ENCODE data around the gene GMIP.
A peak's percentile ranks its signal among the peaks of the same experiment; 100 is the strongest.

GMIP gene

DNA sequence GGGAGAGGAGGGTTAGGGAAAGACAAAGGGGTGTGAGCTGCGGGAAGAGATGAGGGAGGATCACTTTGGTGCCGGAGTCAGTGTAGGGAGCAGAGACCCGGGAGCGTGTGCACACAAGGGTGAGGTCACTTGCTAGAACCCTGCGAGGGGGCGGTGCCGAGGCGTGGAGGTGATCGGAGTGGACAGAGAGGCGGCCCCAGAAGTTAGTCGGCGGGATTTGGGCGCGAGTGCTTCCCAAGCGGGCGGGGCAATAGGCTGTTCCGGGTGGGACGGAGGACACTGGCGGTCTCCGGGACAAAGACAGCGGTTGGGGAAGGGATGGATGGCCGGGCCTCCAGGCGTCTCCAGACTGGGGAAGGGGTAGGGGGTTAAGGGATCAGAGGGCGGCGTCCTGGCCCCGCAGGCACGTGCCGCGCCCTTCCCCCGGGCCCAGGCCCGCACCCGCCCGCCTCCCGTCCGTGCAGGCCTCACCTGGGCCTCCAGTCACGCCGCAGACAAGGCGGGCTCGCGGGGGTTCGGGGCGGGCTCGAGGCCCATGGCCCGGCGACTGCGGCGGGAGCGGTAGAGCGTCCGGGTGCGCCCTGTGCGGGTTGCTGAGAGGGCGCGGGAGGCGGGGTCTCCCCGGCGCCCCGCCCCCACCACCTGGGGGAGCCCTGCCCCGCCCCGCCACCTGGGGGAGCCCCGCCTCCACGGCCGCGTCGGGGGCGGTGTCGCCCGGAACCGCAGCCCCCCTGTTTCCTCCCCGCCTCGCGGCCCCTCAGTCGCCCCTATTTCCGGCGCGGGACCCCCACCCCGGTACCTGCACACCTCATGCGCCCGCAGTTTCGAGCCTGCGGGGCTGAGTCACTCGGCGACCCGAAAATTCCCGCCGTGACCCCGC lies 15.6 kb downstream of the GMIP start, which contains the start of gene LPAR2:
Gene LPAR2 (minus strand): TSS at position 600 of the 880 bp plus-strand sequence. CDS start 945 bp downstream, outside the sequence.
- TF ChIP-seq, protein P1, sequence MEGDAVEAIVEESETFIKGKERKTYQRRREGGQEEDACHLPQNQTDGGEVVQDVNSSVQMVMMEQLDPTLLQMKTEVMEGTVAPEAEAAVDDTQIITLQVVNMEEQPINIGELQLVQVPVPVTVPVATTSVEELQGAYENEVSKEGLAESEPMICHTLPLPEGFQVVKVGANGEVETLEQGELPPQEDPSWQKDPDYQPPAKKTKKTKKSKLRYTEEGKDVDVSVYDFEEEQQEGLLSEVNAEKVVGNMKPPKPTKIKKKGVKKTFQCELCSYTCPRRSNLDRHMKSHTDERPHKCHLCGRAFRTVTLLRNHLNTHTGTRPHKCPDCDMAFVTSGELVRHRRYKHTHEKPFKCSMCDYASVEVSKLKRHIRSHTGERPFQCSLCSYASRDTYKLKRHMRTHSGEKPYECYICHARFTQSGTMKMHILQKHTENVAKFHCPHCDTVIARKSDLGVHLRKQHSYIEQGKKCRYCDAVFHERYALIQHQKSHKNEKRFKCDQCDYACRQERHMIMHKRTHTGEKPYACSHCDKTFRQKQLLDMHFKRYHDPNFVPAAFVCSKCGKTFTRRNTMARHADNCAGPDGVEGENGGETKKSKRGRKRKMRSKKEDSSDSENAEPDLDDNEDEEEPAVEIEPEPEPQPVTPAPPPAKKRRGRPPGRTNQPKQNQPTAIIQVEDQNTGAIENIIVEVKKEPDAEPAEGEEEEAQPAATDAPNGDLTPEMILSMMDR (IDR thresholded peaks at IDR 0.05; ENCODE audit: low read depth, low read length), result no peak

DNA sequence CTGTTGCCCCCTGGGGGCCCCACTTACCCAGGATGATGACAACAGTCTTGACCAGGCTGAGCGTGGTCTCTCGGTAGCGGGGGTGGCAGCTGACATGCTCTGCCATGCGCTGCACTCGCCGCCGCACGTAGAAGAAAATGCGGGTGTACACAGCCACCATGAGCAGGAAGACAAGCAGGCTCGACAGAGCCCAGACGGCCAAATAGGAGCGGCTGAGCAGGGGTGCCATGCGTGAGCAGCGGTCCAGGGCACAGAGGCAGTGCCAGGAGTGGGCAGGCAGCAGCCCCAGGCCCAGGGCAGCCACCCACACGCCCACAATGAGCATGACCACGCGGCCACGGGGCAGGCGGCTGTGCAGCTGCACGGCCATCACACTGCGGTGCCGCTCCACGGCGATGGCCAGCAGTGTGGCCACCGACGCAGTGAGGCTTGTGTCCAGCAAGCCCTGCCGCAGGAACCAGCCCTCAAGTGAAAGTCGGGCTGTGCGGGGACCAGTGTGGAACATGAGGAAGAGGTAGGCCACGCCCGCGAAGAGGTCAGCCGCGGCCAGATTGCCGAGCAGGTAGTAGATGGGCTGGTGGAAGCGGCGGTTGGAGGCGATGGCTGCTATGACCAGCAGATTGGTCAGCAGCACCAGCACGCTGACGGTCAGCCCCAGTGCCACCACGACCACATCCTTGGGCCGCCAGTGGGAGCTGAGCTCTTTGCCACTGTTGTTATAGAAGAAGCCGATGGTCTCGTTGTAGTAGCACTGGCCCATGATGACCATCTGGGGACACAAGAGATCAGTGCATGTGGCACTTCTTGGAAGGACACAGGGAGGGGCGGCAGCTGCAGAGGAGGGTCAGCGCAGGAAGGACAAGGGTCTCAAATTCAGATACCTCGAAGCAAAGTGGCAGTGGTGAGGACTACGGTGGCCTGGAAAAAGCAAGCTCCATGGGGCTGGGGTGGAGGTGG lies 16.7 kb downstream of the GMIP start:
- H3K4me3 ChIP-seq (ENCODE audit: low read depth, low read length), result no peak overlapping the region
- TF ChIP-seq, protein P1 (IDR thresholded peaks at IDR 0.05; ENCODE audit: low read depth, low read length), result no peak

More for the DNA sequence above, 15.6 kb downstream of the GMIP start, which contains the start of gene LPAR2:
- H3K4me3 ChIP-seq (ENCODE audit: low read depth, low read length), result no peak within 1 kb of the TSS

DNA sequence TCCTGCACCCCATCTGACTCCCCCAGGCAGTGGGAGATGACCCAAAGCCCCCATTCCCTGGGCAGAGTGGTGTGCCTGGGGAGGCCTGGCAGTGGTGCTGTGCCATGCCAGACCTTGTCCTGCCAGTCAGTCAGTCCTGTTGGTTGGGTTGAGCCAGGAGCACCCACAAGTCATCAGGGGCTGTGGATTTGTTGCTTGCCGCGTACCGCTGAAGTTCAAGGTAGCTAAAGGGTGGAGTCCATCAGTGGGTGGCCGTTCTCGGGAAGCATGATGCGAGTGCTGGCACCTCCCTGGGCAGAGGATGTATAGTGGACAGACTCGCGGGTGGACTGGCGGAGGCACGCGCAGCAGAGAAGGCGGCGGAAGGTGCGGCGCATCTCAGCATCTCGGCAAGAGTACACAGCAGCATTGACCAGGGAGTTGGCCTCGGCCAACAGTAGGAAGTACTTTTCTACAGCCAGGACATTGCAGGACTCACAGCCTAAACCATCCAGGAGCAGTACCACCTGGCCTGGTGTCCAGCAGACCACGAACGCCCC lies 19.4 kb downstream of the GMIP start:
- TF ChIP-seq, protein P1 (IDR thresholded peaks at IDR 0.05; ENCODE audit: low read depth, low read length), result no peak
- H3K4me3 ChIP-seq (ENCODE audit: low read depth, low read length), result no peak overlapping the region

DNA sequence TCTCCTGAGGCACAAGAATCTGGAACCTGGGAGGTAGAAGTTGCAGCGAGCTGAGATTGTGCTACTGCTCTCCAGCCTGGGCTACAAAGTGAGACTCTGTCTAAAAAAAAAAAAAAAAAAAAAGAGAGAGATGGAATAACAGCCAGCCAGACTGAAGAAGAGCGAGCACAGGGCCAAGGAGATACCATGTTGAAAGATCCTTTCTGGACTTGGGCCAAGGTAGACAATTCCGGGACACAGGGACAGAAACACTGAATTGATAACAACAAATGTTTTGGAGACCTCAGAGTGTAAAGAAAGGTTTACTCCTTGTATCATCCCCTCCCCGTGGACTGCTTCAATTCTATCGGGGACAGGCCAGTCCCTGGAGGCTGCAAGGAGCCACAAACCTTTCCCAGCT lies 20.1 kb downstream of the GMIP start:
- H3K4me3 ChIP-seq (ENCODE audit: low read depth, low read length), result no peak overlapping the region
- TF ChIP-seq, protein P1 (IDR thresholded peaks at IDR 0.05; ENCODE audit: low read depth, low read length), result no peak

DNA sequence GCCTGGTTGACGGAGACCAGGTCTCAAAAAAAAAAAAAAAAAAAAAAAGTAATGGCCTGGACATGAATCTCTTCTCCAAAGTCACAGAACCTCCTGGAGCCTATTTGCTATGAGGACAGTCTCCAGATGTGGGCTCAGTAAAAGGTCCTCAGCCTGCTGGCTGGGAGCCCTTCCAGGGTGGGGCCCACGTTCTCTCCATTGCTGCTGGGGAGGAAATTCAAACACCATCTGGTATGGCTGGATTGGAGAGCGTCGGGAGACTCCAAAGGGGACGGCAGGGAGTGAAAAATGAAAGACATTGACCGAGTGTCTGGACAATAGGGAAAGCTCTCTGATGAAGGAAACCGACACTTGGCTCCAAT lies 23.6 kb downstream of the GMIP start:
- H3K4me3 ChIP-seq (ENCODE audit: low read depth, low read length), result no peak overlapping the region
- TF ChIP-seq, protein P1 (IDR thresholded peaks at IDR 0.05; ENCODE audit: low read depth, low read length), result no peak

DNA sequence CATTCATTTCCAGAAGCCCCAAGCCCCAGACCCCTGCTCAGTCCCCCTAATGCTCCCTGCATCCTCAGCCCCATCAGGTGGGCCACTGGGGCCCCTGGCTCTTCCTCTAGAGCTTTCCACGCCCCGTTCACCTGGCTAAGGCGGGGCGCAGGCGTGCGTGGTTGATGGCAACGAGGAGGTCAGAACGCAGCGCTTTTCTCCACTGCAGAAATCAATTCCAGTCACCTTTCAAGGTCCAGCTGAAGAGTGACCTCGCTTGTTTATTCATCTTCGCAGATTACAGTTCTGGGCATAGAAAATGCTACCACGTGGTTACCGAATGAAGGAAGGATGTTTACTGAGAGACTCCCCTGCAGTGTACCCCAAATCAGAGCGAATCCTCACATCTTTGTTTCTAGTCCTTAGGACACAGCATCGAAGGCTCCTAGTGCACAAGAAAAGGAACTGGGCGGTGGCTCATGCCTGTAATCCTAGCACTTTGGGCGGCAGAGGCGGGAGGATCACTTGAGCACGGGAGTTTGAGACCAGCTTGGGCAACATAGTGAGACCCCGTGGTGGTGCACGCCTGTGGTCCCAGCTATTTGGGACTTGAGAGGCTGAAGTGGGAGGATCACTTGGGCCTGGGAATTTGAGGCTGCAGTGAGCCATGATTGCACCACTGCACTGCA lies 24.1 kb downstream of the GMIP start:
- TF ChIP-seq, protein P1 (IDR thresholded peaks at IDR 0.05; ENCODE audit: low read depth, low read length), result no peak
- peak overlapping the region; percentile 53; the same call in 1 of the 2 replicates for H3K4me3 ChIP-seq (ENCODE audit: low read depth, low read length)
